ENCODE measurements around the gene KRTAP4-4.
"Not testable (repeated sequence)": the region's sequence is repeated elsewhere in the genome, so short reads cannot be mapped to it uniquely, and the experiment has no call there.

Gene KRTAP4-4

GRCh38 chr17:41149652-41149985 lies 10.9 kb downstream of the KRTAP4-4 start, which contains the start of gene KRTAP4-5:
Gene KRTAP4-5 (minus strand): TSS chr17:41149825. CDS start chr17:41149767, 58 bp downstream.
- H3K4me3 ChIP-seq (ENCODE audit: low read length), result no peak within 1 kb of the TSS
- TF ChIP-seq CTCF (IDR thresholded peaks at IDR 0.05; ENCODE audit: insufficient read depth, low read depth, low read length, missing control alignments), result no peak
- no peak for DNase-seq (ENCODE audit: low read depth)

DNA sequence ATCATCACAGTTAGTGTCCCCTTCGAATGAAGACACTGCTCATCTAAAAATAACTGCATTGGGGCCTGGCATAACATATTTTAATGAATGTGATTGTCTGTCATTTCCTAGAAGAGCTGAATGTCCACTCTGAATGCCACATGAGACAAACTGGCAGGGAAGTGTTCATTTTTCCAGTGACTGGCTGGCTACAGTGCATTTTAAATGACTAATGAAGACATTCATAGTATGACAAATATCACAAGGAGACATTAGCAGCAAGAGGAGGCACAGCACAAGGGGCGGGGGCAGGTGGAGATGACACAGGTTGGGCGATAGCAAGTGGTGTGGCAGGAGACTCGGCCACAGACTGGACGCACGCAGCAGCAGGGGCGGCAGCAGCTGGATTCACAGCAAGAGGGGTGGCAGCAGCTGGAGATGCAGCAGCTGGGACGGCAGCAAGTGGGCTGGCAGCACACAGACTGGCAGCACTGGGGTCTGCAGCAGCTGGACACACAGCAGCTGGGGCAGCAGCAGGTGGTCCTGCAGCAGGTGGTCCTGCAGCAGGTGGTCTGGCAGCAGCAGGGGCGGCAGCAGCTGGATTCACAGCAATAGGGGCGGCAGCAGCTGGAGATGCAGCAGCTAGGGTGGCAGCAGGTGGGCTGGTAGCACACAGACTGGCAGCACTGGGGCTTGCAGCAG lies 11.4 kb downstream of the KRTAP4-4 start:
- DNase-seq (ENCODE audit: low read depth); H3K4me3 ChIP-seq (ENCODE audit: low read length): not testable (repeated sequence)

- TF ChIP-seq CTCF (IDR thresholded peaks at IDR 0.05; ENCODE audit: insufficient read depth, low read depth, low read length, missing control alignments), result no peak
- H3K4me3 ChIP-seq (ENCODE audit: low read length), result no peak overlapping the region
- DNase-seq (ENCODE audit: low read depth), result no peak
Observed at GRCh38 chr17:41147531-41148204, 12.9 kb downstream of the KRTAP4-4 start.

DNA sequence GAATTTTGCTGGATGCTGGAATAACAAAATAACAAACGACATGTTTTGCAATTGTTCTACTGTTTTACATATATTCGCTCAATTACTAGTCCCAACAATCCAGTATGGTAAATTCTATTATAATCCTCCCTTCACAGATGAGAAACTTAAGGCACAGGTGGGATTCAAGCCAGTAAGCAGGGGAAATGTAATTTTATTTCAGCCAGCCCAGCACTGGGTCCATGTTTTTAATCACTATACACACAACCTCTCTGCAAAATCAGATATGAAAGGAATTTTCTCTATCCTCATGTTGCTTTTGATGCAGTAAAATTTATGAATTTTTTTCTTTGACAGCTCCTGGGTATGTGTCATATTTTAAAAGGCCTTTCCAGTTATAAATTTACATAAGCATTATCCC lies 15.3 kb downstream of the KRTAP4-4 start:
- no peak for TF ChIP-seq CTCF (IDR thresholded peaks at IDR 0.05; ENCODE audit: insufficient read depth, low read depth, low read length, missing control alignments)
- no peak overlapping the region for H3K4me3 ChIP-seq (ENCODE audit: low read length)
- DNase-seq (ENCODE audit: low read depth), result no peak

DNA sequence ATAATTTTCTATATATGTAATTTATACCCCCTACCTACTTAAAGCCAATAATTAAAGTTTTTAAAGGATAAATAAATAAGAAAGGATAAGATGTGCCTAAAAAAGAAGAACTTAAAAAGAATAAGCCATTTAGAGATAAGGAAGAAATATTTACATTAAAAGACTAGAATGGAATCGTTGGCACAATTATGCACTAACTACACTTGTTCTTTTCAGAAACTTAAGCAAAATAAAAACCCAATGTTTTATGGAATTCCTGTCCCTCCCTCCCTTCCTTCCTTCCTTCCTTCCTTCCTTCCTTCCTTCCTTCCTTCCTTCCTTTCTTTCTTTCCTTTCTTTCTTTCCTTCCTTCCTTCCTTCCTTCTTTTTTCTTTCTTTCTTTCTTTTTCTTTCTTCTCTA lies 15.7 kb downstream of the KRTAP4-4 start:
- no peak overlapping the region for H3K4me3 ChIP-seq (ENCODE audit: low read length)
- DNase-seq (ENCODE audit: low read depth), result no peak
- no peak for TF ChIP-seq CTCF (IDR thresholded peaks at IDR 0.05; ENCODE audit: insufficient read depth, low read depth, low read length, missing control alignments)

GRCh38 chr17:41141361-41141760 lies 19.2 kb downstream of the KRTAP4-4 start:
- DNase-seq (ENCODE audit: low read depth), result no peak
- no peak for TF ChIP-seq CTCF (IDR thresholded peaks at IDR 0.05; ENCODE audit: insufficient read depth, low read depth, low read length, missing control alignments)

GRCh38 chr17:41140360-41141131 lies 20.0 kb downstream of the KRTAP4-4 start, which contains the start of gene KRTAP4-6:
Gene KRTAP4-6 (minus strand): TSS chr17:41140544. CDS start chr17:41140487, 57 bp downstream.
- no peak for TF ChIP-seq CTCF (IDR thresholded peaks at IDR 0.05; ENCODE audit: insufficient read depth, low read depth, low read length, missing control alignments)
- H3K4me3 ChIP-seq (ENCODE audit: low read length), result no peak within 1 kb of the TSS
- DNase-seq (ENCODE audit: low read depth), result peak; percentile 96

More at GRCh38 chr17:41141361-41141760, 19.2 kb downstream of the KRTAP4-4 start:
- H3K4me3 ChIP-seq (ENCODE audit: low read length), result no peak overlapping the region

DNA sequence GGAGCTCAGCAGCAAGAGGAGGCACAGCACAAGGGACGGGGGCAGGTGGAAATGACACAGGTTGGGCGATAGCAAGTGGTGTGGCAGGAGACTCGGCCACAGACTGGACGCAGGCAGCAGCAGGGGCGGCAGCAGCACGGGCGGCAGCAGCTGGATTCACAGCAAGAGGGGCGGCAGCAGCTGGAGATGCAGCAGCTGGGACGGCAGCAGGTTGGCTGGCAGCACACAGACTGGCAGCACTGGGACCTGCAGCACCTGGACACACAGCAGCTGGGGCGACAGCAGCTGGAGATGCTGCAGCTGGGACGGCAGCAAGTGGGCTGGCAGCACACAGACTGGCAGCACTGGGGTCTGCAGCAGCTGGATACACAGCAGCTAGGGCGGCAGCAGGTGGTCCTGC lies 20.7 kb downstream of the KRTAP4-4 start:
- not testable (repeated sequence) for H3K4me3 ChIP-seq (ENCODE audit: low read length); DNase-seq (ENCODE audit: low read depth)
